ENCODE data around the gene APOM.

DNA sequence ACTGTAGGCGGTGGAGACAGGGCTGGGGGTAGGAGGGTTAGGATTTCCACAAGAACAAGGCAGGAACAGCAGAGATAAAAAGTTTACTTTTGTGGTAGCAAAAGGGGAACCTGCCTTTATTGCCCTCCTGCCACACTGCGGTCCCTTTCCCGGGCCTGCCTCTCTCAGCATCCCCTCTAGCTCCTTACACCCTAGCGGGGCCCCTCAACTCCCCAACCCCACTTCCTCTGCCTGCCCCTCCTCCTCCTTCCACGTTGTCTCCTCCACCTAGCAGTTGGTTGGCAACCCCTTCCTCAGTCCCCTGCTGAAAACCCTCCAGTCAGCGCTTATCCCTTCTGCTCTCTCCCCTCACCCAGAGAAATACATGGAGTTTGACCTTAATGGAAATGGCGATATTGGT lies 39.9 kb upstream of the APOM start:
- TF ChIP-seq CTCF (IDR thresholded peaks at IDR 0.05): no peak
- no peak for TF ChIP-seq EZH2 (IDR thresholded peaks at IDR 0.05)
